Right atrium auricular region (tissue), 2 donors: ENCODE results near the gene CDH13. TPM values are rescaled to one million over a fixed set of nuclear protein-coding genes. Genes with fewer than 3 reads are reported as not detected.

ENCODE experiments used
- DNase-seq: peaks from one replicate; pipeline ENCODE4 v3.0.0-alpha.2; 2019; ENCODE audit warnings: low spot score
- H3K27ac ChIP-seq, 2 donors: fragments of 200-600 bp; sonication (generic); 1 replicate in 1 of 2; 2 replicates in 1 of 2; pipeline ENCODE4 v1.5.1; 2016 to 2019
- H3K27me3 ChIP-seq, 2 donors: fragments of 200-600 bp; sonication (generic); one replicate each; pipeline versions ENCODE4 v1.5.1 to v1.6.0; 2017 to 2019
- H3K36me3 ChIP-seq: fragments of 200-600 bp; sonication (generic); one replicate; pipeline ENCODE4 v1.5.1; 2016
- H3K4me1 ChIP-seq, 2 donors: fragments of 200-600 bp; sonication (generic); one replicate each; pipeline versions ENCODE4 v1.5.1 to v1.6.0; 2017 to 2019
- H3K4me3 ChIP-seq, 2 donors: fragments of 200-600 bp; sonication (generic); 1 replicate in 1 of 2; 2 replicates in 1 of 2; pipeline ENCODE4 v1.5.1; 2017 to 2019; ENCODE audit warnings: mild to moderate bottlenecking in 1 of 2, moderate library complexity in 1 of 2
- H3K9me3 ChIP-seq, 2 donors: fragments of 200-600 bp; sonication (generic); one replicate each; pipeline ENCODE4 v1.5.1; 2019
- total RNA-seq, 2 donors: library from RNA; depleted of rRNA; stranded (reverse); fragments of >200 nt; gene quantifications; one replicate each; pipeline ENCODE4 v1.1.0, GENCODE V29; 2016
- TF ChIP-seq, protein P1 (sequence below), 2 donors: fragments of 200-600 bp; sonication (generic); IDR thresholded peaks; one replicate each; pipeline ENCODE4 v1.5.1; 2019; ENCODE audit warnings: antibody characterized with exemption in 2 of 2

The CDH13 gene
- total RNA-seq, 2 donors from 2014 or later: 75.4 to 85.9 TPM

DNA sequence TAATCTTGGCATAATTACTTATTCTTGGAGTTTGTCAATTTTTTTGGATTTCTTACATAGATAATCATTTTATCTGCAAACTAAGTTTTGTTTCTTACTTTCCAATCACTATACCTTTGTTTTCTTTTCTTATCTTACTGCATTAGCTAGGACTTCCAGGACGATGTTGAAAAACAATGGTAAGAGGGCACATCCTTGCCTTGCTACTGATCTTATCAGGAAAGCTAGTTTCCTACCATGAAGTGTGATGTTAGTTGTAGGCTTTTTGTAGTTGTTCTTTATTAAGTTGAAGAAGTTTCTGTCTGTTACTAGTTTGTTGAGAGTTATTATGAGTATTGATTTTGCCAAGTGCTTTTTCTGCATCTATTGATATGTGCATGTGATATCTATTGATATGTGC lies 31.0 kb downstream of the CDH13 start:
- Histone ChIP-seq H3K4me1 (peaks cover 0 to 31% of the 10 kb centered on the region in 2 donors), H3K36me3 (no peaks in the 10 kb centered on the region), H3K27ac (no peak overlapping the region), H3K27me3 (no peaks in the 10 kb centered on the region), H3K9me3 (no peaks in the 10 kb centered on the region), H3K4me3 (no peak overlapping the region)
- TF ChIP-seq, protein P1, sequence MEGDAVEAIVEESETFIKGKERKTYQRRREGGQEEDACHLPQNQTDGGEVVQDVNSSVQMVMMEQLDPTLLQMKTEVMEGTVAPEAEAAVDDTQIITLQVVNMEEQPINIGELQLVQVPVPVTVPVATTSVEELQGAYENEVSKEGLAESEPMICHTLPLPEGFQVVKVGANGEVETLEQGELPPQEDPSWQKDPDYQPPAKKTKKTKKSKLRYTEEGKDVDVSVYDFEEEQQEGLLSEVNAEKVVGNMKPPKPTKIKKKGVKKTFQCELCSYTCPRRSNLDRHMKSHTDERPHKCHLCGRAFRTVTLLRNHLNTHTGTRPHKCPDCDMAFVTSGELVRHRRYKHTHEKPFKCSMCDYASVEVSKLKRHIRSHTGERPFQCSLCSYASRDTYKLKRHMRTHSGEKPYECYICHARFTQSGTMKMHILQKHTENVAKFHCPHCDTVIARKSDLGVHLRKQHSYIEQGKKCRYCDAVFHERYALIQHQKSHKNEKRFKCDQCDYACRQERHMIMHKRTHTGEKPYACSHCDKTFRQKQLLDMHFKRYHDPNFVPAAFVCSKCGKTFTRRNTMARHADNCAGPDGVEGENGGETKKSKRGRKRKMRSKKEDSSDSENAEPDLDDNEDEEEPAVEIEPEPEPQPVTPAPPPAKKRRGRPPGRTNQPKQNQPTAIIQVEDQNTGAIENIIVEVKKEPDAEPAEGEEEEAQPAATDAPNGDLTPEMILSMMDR (IDR thresholded peaks at IDR 0.05): no peak
- DNase-seq: no peak

DNA sequence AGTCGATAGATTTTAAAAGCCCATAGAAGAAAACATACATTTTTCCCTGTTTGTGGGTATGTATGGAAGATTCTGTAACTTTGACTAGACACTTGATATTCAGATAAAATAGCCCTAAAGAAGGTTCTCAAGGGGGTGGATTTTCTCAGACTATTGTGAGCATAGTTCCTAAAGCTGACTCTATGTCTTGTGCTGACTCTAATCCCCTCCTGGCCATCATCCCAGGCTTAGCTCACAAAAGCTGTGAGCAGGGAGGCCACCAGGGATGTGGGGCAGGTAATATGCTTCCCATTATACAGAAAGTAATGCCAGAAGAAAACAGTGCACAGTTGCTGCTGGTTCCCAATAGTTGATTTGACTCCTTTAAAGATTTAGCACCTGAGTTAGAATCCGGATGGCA lies 32.0 kb downstream of the CDH13 start:
- Histone ChIP-seq H3K9me3 (no peaks in the 10 kb centered on the region), H3K4me1 (peaks cover 0 to 22% of the 10 kb centered on the region in 2 donors), H3K36me3 (no peaks in the 10 kb centered on the region), H3K4me3 (no peak overlapping the region), H3K27ac (no peak overlapping the region), H3K27me3 (no peaks in the 10 kb centered on the region)
- no peak for DNase-seq
- TF ChIP-seq, protein P1 (IDR thresholded peaks at IDR 0.05): no peak

DNA sequence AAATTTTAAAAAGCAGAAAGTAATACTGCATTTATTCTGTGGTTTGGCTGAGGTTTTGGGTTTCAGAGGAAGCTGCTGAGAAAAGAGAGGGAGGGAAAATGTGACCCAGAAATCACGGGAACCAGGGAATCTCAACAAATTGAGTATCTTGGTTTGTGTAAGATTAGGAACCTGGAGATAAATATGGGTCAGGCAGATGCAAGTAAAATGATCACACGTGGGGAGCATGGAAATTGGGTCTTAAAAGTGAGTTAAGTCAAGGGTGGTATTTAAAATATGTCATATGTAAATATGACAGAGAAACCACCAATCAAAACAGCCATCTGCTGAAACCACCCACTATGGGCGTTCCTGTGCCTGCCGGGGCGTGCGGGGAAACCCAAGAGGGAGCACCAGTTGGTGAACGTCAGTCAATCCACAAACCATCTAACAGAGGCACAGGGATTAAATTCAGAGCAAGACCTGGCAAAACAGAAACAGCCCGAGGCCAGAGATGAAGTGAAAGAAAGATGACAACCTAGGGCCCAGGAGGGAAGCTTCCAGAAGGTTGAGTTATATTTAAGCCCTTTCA lies 33.4 kb downstream of the CDH13 start:
- DNase-seq: no peak
- no peaks in the 10 kb centered on the region for H3K36me3 ChIP-seq
- no peaks in the 10 kb centered on the region for H3K9me3 ChIP-seq
- TF ChIP-seq, protein P1 (IDR thresholded peaks at IDR 0.05): no peak
- peaks cover 0 to 14% of the 10 kb centered on the region in 2 donors for H3K4me1 ChIP-seq
- no peak overlapping the region for H3K4me3 ChIP-seq
- H3K27ac ChIP-seq: no peak overlapping the region
- H3K27me3 ChIP-seq: no peaks in the 10 kb centered on the region

DNA sequence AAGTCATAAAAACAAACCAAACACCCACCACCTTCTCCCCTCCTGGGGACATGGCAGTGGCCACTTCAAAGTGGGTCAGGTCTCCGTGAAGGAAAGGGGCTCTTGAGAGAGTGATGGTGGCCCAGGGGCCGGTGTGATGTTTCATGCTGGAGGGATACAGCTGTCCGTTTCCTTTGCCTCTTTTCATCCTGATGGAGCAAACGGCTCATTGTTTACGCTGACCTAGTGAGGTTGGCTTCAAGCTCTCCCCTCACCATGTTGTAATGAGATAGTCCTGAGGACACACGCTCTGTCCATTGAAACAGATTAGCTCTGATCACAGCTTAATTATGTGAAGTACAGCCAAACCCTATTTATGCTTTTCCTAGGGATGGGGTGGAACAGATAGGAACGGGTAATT lies 34.2 kb downstream of the CDH13 start:
- Histone ChIP-seq H3K36me3 (no peaks in the 10 kb centered on the region), H3K4me1 (peaks cover 0 to 6% of the 10 kb centered on the region in 2 donors), H3K4me3 (no peak overlapping the region), H3K27ac (no peak overlapping the region), H3K9me3 (no peaks in the 10 kb centered on the region), H3K27me3 (no peaks in the 10 kb centered on the region)
- DNase-seq: no peak
- TF ChIP-seq, protein P1 (IDR thresholded peaks at IDR 0.05): no peak

DNA sequence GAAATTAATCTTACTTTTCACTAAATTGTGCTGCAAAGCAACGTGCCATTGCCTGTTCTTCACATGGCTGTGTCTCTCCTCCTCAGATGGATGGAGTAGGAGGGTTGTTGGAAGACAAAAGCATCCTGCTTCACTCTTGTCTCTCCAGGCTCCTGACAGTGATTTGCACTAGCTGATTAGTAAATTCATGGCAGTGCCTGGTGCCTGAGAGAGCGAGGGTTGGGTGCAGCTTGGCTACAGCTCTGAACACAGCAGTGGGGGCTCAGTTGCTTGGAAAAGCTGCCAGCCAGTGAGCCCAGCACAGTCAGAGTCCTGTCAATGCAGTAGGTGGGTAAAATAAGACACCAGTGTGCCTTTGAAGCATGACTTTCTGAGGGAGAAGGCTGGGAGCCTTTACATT lies 37.4 kb downstream of the CDH13 start:
- no peak overlapping the region for H3K27ac ChIP-seq
- no peaks in the 10 kb centered on the region for H3K9me3 ChIP-seq
- H3K36me3 ChIP-seq: no peaks in the 10 kb centered on the region
- DNase-seq: no peak
- H3K4me3 ChIP-seq: no peak overlapping the region
- H3K4me1 ChIP-seq: peaks cover 0 to 15% of the 10 kb centered on the region in 2 donors
- H3K27me3 ChIP-seq: no peaks in the 10 kb centered on the region
- TF ChIP-seq, protein P1 (IDR thresholded peaks at IDR 0.05): no peak

DNA sequence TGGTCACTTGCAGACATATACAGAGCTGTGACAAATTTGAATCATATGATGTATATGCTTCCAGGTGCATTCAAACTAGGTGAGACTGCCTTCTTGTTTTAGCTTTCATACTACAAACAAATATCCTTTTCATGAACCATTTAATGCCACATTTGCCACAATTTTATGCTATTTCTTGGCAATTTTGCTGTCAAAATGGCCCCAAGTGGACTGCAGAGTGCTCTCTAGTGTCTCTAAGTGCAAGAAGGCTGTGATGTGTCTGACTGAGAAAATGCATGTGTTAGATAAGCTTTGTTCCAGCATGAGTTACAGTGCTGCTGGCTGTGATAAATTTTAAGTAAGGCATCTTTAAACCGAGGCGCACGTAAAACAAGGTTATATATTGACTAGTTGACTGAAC lies 38.3 kb downstream of the CDH13 start:
- Histone ChIP-seq H3K27me3 (no peaks in the 10 kb centered on the region), H3K27ac (no peak overlapping the region), H3K4me3 (no peak overlapping the region), H3K4me1 (peaks cover 0 to 15% of the 10 kb centered on the region in 2 donors), H3K36me3 (no peaks in the 10 kb centered on the region), H3K9me3 (no peaks in the 10 kb centered on the region)
- TF ChIP-seq, protein P1 (IDR thresholded peaks at IDR 0.05): no peak
- no peak for DNase-seq
